Activated B cell treated with CpG ODN at 0.5 μM for 24 hours (primary cell): Measurements from ENCODE around the gene TAF4. TPM values are rescaled to one million over a fixed set of nuclear protein-coding genes. Genes with fewer than 3 reads are reported as not detected.

Experiments used
- ATAC-seq: fragments of 200-7000 bp; cut with Tn5 transposase; one replicate; pipeline ENCODE4 v1.10.0; 2021; ENCODE audit warnings: low read depth, mild to moderate bottlenecking, moderate library complexity
- CTCF ChIA-PET: fragments of 350-600 bp; sonication (Branson Sonifier 250); formaldehyde crosslinking; loops from one replicate; lab custom pipeline; 2021; ENCODE audit warnings: antibody characterized with exemption; lab: Charles Lee
- POLR2A ChIA-PET: fragments of 350-600 bp; sonication (Branson Sonifier 250); formaldehyde crosslinking; loops from one replicate; lab custom pipeline; 2021; ENCODE audit warnings: antibody characterized with exemption; lab: Charles Lee
- DNase-seq: peaks from one replicate; pipeline ENCODE4 v3.0.0; 2022
- H3K27ac Mint-ChIP-seq: one replicate; pipeline ENCODE4 v1.8.0; 2020; ENCODE audit warnings: mixed read lengths
- H3K27me3 Mint-ChIP-seq: one replicate; pipeline ENCODE4 v1.8.0; 2021; ENCODE audit warnings: mixed read lengths
- H3K36me3 Mint-ChIP-seq: one replicate; pipeline ENCODE4 v1.8.0; 2021; ENCODE audit warnings: low read depth, mixed read lengths
- H3K4me1 Mint-ChIP-seq: one replicate; pipeline ENCODE4 v1.8.0; 2021; ENCODE audit warnings: mixed read lengths
- H3K4me3 Mint-ChIP-seq: one replicate; pipeline ENCODE4 v1.8.0; 2020; ENCODE audit warnings: mild to moderate bottlenecking, mixed read lengths
- H3K9me3 Mint-ChIP-seq: one replicate; pipeline ENCODE4 v1.8.0; 2020; ENCODE audit warnings: mixed read lengths
- intact Hi-C: fragments of 100-400 bp; cut with micrococcal nuclease; formaldehyde crosslinking; loops from one replicate; pipeline ENCODE4 v1.15.1; 2024
- total RNA-seq: library from RNA; stranded (reverse); gene quantifications from 2 replicates; pipeline ENCODE4 v1.2.3, GENCODE V29; 2022
- TF ChIP-seq, protein P1 (sequence below): fragments of 200-600 bp; IDR thresholded peaks from one replicate; pipeline ENCODE4 v1.8.0; 2022; ENCODE audit warnings: antibody characterized with exemption, mild to moderate bottlenecking

Gene TAF4
- total RNA-seq, 1 donor from 2014 or later = 26.9 TPM

DNA sequence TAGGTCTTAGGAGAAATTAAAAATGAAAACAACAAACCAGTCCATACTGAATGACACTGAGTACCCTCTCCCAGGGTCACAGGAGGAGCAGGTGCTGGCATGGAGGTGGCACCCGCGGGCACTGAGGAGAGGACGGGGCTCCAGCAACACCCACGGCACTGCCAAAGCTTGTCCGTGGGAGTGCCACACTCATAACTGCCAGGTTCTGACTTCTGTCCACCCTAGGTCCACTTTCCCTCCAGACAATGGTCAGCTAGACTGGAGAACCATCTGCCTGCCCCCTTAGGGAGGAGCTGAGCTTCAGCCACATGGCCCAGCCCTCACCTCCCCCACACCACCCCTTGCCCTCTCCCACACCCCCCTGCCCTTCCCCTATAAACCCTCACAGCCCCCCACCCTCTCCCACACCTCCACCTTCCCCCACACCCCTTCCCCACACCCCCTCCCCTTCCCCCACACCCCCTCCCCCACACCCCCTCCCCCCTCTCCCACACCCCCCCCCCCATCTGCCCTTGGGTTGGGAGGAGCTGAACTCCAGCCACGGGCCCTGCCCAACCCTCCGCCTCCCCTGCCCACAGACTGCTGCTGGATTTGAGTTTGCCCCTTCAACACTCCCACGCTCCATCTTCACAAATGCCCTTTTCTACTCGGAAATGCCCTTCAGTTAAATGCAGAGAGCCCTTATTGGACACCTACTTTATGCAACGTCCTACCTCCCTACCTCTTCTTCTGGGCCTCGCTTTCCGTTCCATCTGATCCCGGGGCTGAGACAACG lies 129.6 kb downstream of the TAF4 start:
- no peak for DNase-seq
- Mint-ChIP-seq H3K27ac (no peak overlapping the region), H3K4me1 (no peaks in the 10 kb centered on the region), H3K9me3 (no peaks in the 10 kb centered on the region), H3K4me3 (no peak overlapping the region), H3K27me3 (no peaks in the 10 kb centered on the region), H3K36me3 (no peaks in the 10 kb centered on the region)
- no peak for ATAC-seq
- ChIA-PET POLR2A (no interaction called here), CTCF (no interaction called here)
- TF ChIP-seq, protein P1, sequence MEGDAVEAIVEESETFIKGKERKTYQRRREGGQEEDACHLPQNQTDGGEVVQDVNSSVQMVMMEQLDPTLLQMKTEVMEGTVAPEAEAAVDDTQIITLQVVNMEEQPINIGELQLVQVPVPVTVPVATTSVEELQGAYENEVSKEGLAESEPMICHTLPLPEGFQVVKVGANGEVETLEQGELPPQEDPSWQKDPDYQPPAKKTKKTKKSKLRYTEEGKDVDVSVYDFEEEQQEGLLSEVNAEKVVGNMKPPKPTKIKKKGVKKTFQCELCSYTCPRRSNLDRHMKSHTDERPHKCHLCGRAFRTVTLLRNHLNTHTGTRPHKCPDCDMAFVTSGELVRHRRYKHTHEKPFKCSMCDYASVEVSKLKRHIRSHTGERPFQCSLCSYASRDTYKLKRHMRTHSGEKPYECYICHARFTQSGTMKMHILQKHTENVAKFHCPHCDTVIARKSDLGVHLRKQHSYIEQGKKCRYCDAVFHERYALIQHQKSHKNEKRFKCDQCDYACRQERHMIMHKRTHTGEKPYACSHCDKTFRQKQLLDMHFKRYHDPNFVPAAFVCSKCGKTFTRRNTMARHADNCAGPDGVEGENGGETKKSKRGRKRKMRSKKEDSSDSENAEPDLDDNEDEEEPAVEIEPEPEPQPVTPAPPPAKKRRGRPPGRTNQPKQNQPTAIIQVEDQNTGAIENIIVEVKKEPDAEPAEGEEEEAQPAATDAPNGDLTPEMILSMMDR = no peak
- intact Hi-C loops = no loop called here

DNA sequence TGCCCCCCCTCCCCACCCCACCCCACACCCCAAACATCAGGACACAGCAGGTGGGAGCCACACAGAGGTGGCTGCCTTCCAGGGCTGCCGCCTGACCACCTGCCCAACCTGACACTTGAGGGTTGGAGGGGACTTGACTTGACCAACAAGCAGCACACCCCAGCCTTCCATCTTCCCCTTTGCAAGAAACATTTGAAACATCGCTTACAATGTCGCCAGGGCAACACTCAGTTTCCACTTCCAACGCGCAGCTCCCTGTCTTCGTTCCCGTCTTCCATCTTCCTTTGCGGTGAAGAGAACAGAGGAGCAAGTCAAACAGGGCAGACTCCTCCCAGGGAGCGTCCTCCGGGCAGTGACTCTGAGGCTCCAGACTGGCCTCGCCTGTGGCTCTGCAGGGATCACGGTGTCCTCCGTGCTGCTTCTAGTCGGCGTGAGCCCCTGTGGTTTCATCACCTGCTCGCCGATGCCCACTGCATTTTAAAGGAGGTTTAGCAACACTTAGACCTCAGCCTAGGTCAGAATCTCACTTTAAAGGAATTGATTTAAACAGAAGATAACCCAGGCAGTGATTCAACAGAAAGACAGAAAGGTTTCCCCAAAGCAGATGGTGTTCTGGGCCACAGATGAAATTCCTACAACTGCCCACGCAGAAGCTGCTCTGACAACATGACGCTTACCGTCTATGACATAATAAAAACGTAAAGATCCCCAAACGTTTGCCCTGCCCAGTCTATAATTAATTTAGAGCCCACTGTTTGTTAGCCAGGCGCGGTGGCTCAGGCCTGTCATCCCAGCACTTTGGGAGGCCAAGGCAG lies 130.8 kb downstream of the TAF4 start:
- ATAC-seq (no peak), DNase-seq (no peak)
- Mint-ChIP-seq H3K9me3 (no peaks in the 10 kb centered on the region), H3K27ac (no peak overlapping the region), H3K36me3 (no peaks in the 10 kb centered on the region), H3K4me3 (no peak overlapping the region), H3K27me3 (no peaks in the 10 kb centered on the region), H3K4me1 (no peaks in the 10 kb centered on the region)
- ChIA-PET CTCF (no interaction called here), POLR2A (no interaction called here)
- intact Hi-C loops = no loop called here
- TF ChIP-seq, protein P1 = no peak

DNA sequence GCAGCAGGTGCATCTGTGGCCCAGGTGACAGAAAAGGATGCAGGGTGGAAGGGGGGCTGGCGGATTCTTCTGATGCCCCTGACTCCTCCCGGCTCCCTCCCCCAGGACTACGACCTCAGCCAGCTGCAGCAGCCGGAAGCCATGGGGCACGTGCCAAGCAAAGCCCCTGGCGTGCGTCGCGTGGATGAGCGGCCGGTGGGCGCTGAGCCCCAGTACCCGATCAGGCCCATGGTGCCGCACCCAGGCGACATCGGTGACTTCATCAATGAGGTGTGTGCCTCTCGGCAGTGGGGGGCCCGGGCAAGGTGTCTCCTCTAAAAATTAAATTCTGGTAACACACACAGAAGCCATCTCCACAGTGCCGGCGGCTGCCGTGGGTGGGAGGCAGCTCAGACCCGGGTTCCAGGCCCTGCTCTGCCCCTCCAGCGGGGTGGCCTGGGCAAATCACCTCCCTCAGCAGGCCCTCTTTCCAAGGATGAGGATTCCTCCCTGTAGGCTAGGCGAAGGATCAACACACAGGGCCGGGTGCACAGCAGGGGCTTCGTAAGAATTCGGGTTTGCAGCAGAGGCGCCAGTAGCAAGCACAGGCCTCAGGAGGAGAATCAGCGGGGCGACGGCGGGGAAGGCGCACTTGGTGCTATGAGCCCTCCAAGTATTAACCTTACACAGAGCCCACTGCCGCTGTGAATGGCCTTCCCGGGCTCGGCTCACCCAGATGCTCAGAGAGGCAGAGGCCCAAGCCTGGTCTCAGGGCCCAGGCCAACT lies 131.5 kb downstream of the TAF4 start:
- ChIA-PET CTCF (no interaction called here), POLR2A (no interaction called here)
- Mint-ChIP-seq H3K27me3 (no peaks in the 10 kb centered on the region), H3K9me3 (no peaks in the 10 kb centered on the region), H3K27ac (no peak overlapping the region), H3K4me3 (no peak overlapping the region), H3K4me1 (no peaks in the 10 kb centered on the region), H3K36me3 (no peaks in the 10 kb centered on the region)
- TF ChIP-seq, protein P1 = no peak
- DNase-seq (peak; percentile 9), ATAC-seq (no peak)
- intact Hi-C loops = no loop called here

DNA sequence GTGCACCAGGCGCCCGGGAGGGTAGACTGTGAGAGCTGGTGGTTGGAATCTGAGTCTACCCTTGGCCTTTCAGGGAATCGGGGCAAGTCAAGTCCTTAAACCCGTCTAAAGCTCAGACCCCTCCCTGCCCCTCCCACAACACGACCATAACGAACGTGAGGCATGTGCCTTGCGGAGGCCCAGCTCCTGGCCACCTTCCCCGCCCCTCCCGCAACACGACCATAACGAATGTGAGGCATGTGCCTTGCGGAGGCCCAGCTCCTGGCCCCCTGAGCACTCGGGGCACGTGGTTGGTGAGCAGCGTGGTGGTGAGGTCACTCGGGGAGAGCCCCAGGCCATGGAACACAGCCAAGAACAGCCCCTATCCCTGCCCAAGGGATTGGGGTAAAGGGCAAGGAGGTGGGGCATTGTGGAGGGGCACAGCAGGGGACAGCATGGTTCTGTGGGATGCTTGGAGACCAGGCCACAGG lies 132.2 kb downstream of the TAF4 start:
- H3K4me3 Mint-ChIP-seq = no peak overlapping the region
- no peak overlapping the region for H3K27ac Mint-ChIP-seq
- no peaks in the 10 kb centered on the region for H3K4me1 Mint-ChIP-seq
- no peaks in the 10 kb centered on the region for H3K9me3 Mint-ChIP-seq
- no peaks in the 10 kb centered on the region for H3K36me3 Mint-ChIP-seq
- ATAC-seq (no peak), DNase-seq (peak; percentile 4)
- CTCF ChIA-PET = no interaction called here
- TF ChIP-seq, protein P1 = no peak
- POLR2A ChIA-PET = no interaction called here
- H3K27me3 Mint-ChIP-seq = no peaks in the 10 kb centered on the region
- intact Hi-C loops = no loop called here
